ENCODE measurements around the gene TIMM29.

Gene TIMM29

GRCh38 chr19:10928563-10929401 lies at the start of gene TIMM29, which contains the start of gene YIPF2:
TIMM29 (plus strand) TSS chr19:10928811; CDS start chr19:10928823, 12 bp downstream.
YIPF2 (minus strand) TSS chr19:10928639; CDS start chr19:10928410, 229 bp downstream.
- peak; percentile 94 for DNase-seq (ENCODE audit: low read depth in 2 of 2)

- no peak for DNase-seq (ENCODE audit: low read depth in 2 of 2)
These were observed 47.1 kb upstream of the TIMM29 start for GRCh38 chr19:10881403-10882107.

- DNase-seq (ENCODE audit: low read depth in 2 of 2) = no peak
These were observed 46.5 kb upstream of the TIMM29 start for GRCh38 chr19:10882108-10882457.

GRCh38 chr19:10884274-10884673 lies 44.3 kb upstream of the TIMM29 start:
- no peak for DNase-seq (ENCODE audit: low read depth in 2 of 2)

- DNase-seq (ENCODE audit: low read depth in 2 of 2) = no peak
These were observed 43.1 kb upstream of the TIMM29 start for GRCh38 chr19:10885201-10886169.

GRCh38 chr19:10887616-10888367 lies 40.8 kb upstream of the TIMM29 start:
- no peak for DNase-seq (ENCODE audit: low read depth in 2 of 2)

- DNase-seq (ENCODE audit: low read depth in 2 of 2) = no peak
These were observed 40.2 kb upstream of the TIMM29 start for GRCh38 chr19:10888421-10888866.

GRCh38 chr19:10889880-10890279 lies 38.7 kb upstream of the TIMM29 start:
- DNase-seq (ENCODE audit: low read depth in 2 of 2) = no peak

- no peak for DNase-seq (ENCODE audit: low read depth in 2 of 2)
These were observed 37.1 kb upstream of the TIMM29 start for GRCh38 chr19:10891405-10892086.

- DNase-seq (ENCODE audit: low read depth in 2 of 2) = no peak
These were observed 36.4 kb upstream of the TIMM29 start for GRCh38 chr19:10892256-10892655.

- DNase-seq (ENCODE audit: low read depth in 2 of 2) = no peak
These were observed 33.7 kb upstream of the TIMM29 start for GRCh38 chr19:10894911-10895213.

- no peak for DNase-seq (ENCODE audit: low read depth in 2 of 2)
These were observed 33.2 kb upstream of the TIMM29 start for GRCh38 chr19:10895363-10895762.

- no peak for DNase-seq (ENCODE audit: low read depth in 2 of 2)
These were observed 32.7 kb upstream of the TIMM29 start for GRCh38 chr19:10895920-10896319.

- no peak for DNase-seq (ENCODE audit: low read depth in 2 of 2)
These were observed 31.6 kb upstream of the TIMM29 start for GRCh38 chr19:10896851-10897526.

GRCh38 chr19:10898633-10899032 lies 30.0 kb upstream of the TIMM29 start:
- no peak for DNase-seq (ENCODE audit: low read depth in 2 of 2)

- no peak for DNase-seq (ENCODE audit: low read depth in 2 of 2)
These were observed 29.4 kb upstream of the TIMM29 start for GRCh38 chr19:10899151-10899653.

GRCh38 chr19:10907925-10908324 lies 20.7 kb upstream of the TIMM29 start:
- DNase-seq (ENCODE audit: low read depth in 2 of 2) = no peak

GRCh38 chr19:10908380-10908960 lies 20.1 kb upstream of the TIMM29 start:
- no peak for DNase-seq (ENCODE audit: low read depth in 2 of 2)

GRCh38 chr19:10911579-10912363 lies 16.8 kb upstream of the TIMM29 start:
- DNase-seq (ENCODE audit: low read depth in 2 of 2) = no peak

All from stimulated activated CD4-positive, alpha-beta T cell treated with anti-CD3 and anti-CD28 coated beads, Interleukin-12 subunit alpha, Interleukin-12 subunit beta, amount 100 ng/mL, for 24 hours (primary cell).